Measurements from ENCODE around the gene DLGAP1. TPM values are rescaled to one million over a fixed set of nuclear protein-coding genes. Genes with fewer than 3 reads are reported as not detected.

The DLGAP1 gene
- total and polyA plus RNA-seq, 2 of the 4 experiments (the other 2 are of a cell fraction), result under 0.01 to 0.09 TPM

- TF ChIP-seq ELK1 (IDR thresholded peaks at IDR 0.05; ENCODE audit: borderline replicate concordance, low read depth, low read length), result no peak
These were observed 683.8 kb downstream of the DLGAP1 start (continued) for GRCh38 chr18:3771121-3771971.

GRCh38 chr18:3761266-3761665, 693.8 kb downstream of the DLGAP1 start:
- TF ChIP-seq FOS (IDR thresholded peaks at IDR 0.05; ENCODE audit: low read depth, low read length) (no peak), CEBPB (IDR thresholded peaks at IDR 0.05; ENCODE audit: low read depth, low read length) (no peak), SMC3 (IDR thresholded peaks at IDR 0.05; ENCODE audit: low read depth, low read length) (no peak), RFX5 (IDR thresholded peaks at IDR 0.05; ENCODE audit: low read depth, low read length) (no peak)
- ATAC-seq (ENCODE audit: low read depth), result no peak
- BruUV-seq (replicated peaks), result no TSS peak

More at GRCh38 chr18:3761266-3761665, 693.8 kb downstream of the DLGAP1 start:
- Histone ChIP-seq H3K4me3 (ENCODE audit: insufficient read depth, low read depth, low read length) (no peak overlapping the region), H4K8ac (ENCODE audit: low read depth in 2 of 2, low read length in 2 of 2) (no peak overlapping the region), H2BK20ac (ENCODE audit: low read depth, low read length) (no peak overlapping the region), H2BK120ac (ENCODE audit: low read depth, low read length) (no peak overlapping the region), H3K56ac (ENCODE audit: extremely low read depth, insufficient read depth, low read length) (no peak overlapping the region), H3K4me2 (ENCODE audit: low read depth, low read length) (no peak overlapping the region), H3K36me3 (ENCODE audit: control insufficient read depth, insufficient read depth, low read length) (no peaks in the 10 kb centered on the region), H3K9ac (ENCODE audit: low read depth, low read length) (no peak overlapping the region), H3K14ac (replicated peaks; ENCODE audit: low read depth, low read length) (no peak overlapping the region), H3K9me1 (ENCODE audit: insufficient read depth, low read length) (no peaks in the 10 kb centered on the region), H3K18ac (ENCODE audit: low read depth, low read length) (no peak overlapping the region), H2BK15ac (ENCODE audit: low read depth, low read length) (no peak overlapping the region), H2AK5ac (ENCODE audit: low read depth, low read length) (no peak overlapping the region), H3K27me3 (ENCODE audit: control insufficient read depth, insufficient read depth, low read length) (no peaks in the 10 kb centered on the region), H4K5ac (ENCODE audit: low read depth, low read length) (no peak overlapping the region), H3K23ac (ENCODE audit: low read depth, low read length) (no peak overlapping the region), H2AFZ (replicated peaks; ENCODE audit: low read length, poor library complexity) (no peak overlapping the region), H3K4me1 (ENCODE audit: control insufficient read depth, insufficient read depth, low read length) (no peaks in the 10 kb centered on the region), H3K79me1 (ENCODE audit: low read depth in 1 of 2, low read length in 2 of 2) (no peaks in the 10 kb centered on the region), H3K27ac (ENCODE audit: insufficient read depth, low read length) (no peak overlapping the region), H2AK9ac (replicated peaks; ENCODE audit: low read depth, low read length, poor library complexity) (no peak overlapping the region), H2BK5ac (ENCODE audit: low read depth, low read length, poor library complexity, severe bottlenecking) (no peak overlapping the region), H4K20me1 (ENCODE audit: insufficient read depth, low read length) (no peaks in the 10 kb centered on the region), H3K4ac (ENCODE audit: low read depth, low read length) (no peak overlapping the region), H4K91ac (ENCODE audit: insufficient read depth, low read depth, low read length) (no peak overlapping the region), H3K9me3 (ENCODE audit: control insufficient read depth, insufficient read depth, low read length) (0 out of 2 replicates have a peak, but pooled peaks cover 6% of the 10 kb centered on the region)
- no CpG with 5 or more reads among the region's 4 CpGs for WGBS, 2 experiments (ENCODE audit: extremely low coverage in 2 of 2, insufficient read length in 1 of 2)
- POLR2A ChIA-PET (ENCODE audit: unreplicated experiment), result no interaction called here
- intact Hi-C loops (cut with micrococcal nuclease) (no loop called here), dilution Hi-C loops (cut with HindIII; ENCODE audit: low sequenced_read_pairs, unreplicated experiment) (no loop called here), in situ Hi-C loops (cut with MboI; ENCODE audit: low sequenced_read_pairs) (no loop called here)
- DNase-seq, result no peak
- CTCF ChIA-PET, result no interaction called here
